Astrocyte of the cerebellum (primary cell): ENCODE measurements around the gene RNF26.

Source experiments
- DNase-seq: peaks from one replicate; pipeline ENCODE4 v3.0.0-alpha.2; 2011; ENCODE audit warnings: low read depth
- H3K4me3 ChIP-seq: 2 replicates; pipeline ENCODE4 v1.5.1; 2011; ENCODE audit warnings: mild to moderate bottlenecking, low read depth, low read length, moderate library complexity
- in situ Hi-C: cut with HindIII; loops from 2 replicates; pipeline ENCODE4 v1.10.0; 2017; ENCODE audit warnings: low sequenced_read_pairs
- TF ChIP-seq, protein P1 (sequence below): IDR thresholded peaks from 2 replicates; pipeline ENCODE4 v1.5.1; 2012; ENCODE audit warnings: low read length, low read depth, moderate library complexity, mild to moderate bottlenecking; ENCODE audit errors: missing control alignments

The RNF26 gene

DNA sequence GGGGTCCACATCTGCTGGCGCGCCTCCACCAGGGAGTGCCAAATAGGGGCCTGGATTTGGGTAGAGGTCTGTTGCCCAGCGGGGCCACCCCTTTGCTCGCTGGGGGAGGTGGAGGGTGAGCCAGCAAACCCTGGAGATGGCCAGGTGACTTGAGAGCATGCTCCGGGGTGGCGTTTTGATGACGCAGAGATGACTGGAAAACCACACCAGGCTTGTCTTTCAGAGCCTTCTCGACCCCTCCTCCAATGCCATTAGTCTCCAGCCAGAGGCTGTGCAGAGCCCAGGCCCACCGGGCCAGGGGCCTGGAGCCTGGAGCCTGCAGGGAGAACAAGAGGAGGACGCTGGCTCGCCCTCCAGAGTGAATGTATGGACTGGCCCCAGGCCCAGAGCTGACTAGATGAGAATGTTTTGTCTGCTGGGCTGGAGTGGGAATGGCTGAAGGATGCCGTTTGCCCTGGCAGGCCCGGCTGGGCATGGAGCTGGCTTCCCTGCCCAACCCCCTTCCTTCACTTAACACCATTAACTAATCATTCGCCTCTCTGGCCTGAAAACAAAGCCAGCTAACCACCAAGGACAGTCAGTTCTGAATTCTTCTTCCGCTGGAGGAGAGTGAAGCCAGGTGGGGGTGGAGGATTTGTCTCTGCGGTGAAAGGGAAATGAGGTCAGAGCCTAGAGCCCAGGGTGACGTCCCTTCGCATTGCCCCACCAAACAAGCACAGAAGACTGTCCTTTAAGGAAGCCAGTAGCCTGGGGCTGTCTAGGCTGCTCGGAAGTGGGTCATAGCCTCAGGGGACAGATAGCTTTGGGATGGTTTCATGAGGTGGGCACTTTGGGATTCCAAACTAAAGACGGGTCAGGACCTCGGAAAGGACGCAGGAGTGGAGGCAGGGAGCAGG, 15.8 kb upstream of the RNF26 start:
- DNase-seq: no peak
- H3K4me3 ChIP-seq: no peak overlapping the region
- in situ Hi-C loops: no loop called here
- TF ChIP-seq, protein P1, sequence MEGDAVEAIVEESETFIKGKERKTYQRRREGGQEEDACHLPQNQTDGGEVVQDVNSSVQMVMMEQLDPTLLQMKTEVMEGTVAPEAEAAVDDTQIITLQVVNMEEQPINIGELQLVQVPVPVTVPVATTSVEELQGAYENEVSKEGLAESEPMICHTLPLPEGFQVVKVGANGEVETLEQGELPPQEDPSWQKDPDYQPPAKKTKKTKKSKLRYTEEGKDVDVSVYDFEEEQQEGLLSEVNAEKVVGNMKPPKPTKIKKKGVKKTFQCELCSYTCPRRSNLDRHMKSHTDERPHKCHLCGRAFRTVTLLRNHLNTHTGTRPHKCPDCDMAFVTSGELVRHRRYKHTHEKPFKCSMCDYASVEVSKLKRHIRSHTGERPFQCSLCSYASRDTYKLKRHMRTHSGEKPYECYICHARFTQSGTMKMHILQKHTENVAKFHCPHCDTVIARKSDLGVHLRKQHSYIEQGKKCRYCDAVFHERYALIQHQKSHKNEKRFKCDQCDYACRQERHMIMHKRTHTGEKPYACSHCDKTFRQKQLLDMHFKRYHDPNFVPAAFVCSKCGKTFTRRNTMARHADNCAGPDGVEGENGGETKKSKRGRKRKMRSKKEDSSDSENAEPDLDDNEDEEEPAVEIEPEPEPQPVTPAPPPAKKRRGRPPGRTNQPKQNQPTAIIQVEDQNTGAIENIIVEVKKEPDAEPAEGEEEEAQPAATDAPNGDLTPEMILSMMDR: no peak

DNA sequence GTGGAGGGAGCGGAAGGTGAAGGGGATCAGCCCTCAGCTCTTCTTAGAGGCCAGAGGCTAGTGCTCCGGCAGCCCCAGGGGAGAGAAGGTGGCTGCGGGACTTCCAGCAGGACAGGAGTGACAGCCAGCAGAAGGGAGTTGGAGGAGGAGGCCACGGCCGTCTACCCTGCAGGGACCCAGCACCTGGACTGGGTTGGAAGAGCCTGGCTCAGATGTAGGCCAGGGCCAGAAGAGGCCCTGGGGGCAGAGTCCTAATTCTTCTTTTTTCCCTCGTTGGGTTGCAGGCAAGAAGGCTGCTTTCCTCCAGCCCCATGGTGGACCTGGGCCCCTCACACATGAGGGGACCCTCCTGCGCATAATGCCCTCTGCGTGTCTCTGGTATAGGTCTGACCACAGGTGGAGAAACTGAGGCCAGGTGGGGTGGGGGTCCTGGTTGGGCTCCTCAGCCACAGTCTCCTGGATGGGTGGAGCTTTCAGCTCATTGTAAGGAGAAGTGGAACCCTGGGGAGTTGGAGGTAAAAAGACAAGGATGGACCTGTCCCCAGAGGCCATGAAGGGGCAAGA, 15.1 kb upstream of the RNF26 start:
- TF ChIP-seq, protein P1: no peak
- DNase-seq: no peak
- in situ Hi-C loops: no loop called here
- no peak overlapping the region for H3K4me3 ChIP-seq

GRCh38 chr11:119319700-119320239, 14.6 kb upstream of the RNF26 start:
- TF ChIP-seq, protein P1: no peak
- in situ Hi-C loops: no loop called here
- no peak overlapping the region for H3K4me3 ChIP-seq
- DNase-seq: no peak

DNA sequence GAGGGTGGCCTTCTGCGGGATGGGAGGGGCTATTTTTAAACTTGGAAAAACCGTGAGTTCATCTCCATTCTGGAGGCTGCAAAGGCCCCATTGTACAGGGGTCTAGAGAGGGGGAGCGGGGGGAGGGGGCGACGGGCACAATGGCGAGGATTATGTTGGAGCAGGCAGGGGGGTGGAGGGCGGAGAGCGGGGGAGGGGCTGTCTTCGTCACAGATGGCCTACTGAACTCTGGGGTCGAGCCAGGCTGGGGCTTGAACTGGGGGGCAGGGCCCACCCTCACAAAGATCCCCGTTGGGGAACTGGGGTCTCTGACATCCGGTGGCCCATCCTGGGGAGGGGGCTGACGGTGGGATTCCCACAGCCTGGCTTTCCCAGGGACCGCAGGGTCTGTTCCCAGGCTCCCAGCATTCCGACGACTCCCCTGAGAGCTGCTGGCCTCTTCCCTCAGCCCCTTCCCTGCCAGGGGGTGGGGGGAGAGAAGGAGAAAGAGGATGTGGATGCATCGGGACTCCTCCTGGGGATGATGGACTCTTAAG, 14.0 kb upstream of the RNF26 start:
- DNase-seq: no peak
- in situ Hi-C loops: no loop called here
- peak overlapping the region; percentile 23 for H3K4me3 ChIP-seq
- TF ChIP-seq, protein P1: no peak

DNA sequence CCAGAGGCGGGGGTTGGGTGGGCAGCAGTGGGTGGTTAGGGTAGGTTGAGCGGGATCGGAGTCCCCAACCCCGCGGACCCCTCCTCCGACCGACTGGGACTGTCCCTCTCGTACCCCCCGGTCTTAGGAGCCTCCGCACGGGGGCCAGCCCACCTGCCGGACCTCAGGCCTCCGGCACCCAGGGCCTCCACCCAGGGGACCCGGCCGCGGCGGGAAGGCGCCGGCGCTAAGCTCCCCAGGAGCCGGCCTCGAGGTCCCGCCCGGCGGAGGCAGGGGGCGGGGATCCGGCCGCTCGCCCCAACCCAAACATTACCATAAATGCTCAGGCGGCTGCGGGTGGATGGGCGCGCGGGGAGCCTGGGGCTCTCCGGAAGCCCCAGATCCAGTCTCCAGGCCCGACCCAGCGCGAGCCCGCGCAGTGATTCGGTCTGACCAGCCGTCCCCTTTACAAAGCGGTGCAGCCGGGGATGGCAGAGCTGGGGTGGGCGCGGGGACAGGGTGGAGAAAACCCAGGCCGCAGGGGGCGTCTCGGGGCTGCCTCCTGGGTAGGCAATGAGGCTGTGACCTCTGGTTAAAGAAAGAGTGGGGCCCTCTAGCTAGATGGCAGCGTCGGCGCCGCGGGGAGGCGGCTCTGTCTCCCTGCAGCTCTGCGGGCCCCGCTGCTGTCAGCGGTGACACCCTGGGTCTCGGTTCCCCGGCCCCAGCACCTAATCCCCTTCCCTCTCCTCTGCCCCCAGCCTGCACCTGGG, 13.4 kb upstream of the RNF26 start:
- TF ChIP-seq, protein P1: no peak
- no peak for DNase-seq
- in situ Hi-C loops: no loop called here

DNA sequence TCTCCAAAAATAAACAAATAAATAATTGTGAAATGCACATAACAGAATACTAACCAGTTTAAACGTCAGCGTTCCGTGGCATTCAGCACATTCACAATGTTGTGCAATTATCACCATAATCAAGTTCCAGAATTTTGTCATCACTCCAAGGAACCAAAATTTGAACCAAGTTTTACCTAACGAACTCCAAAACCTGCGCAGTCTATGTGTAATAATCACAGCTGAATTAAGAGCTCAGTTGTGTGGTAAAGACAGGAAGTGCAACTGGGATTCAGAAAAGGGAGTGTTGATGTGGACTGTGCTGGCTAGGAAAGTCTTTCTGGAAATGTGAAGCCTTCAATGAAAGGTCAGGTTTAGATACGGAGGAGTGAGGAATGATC, 12.0 kb upstream of the RNF26 start:
- no peak for DNase-seq
- in situ Hi-C loops: no loop called here
- TF ChIP-seq, protein P1: peak; percentile 6
- H3K4me3 ChIP-seq: no peak overlapping the region

More for the DNA sequence above, 13.4 kb upstream of the RNF26 start:
- H3K4me3 ChIP-seq: peak overlapping the region; percentile 23
